GM23248 (cell line): Measurements from ENCODE around the gene ALG9. TPM values are rescaled to one million over a fixed set of nuclear protein-coding genes. Genes with fewer than 3 reads are reported as not detected.
"Not testable (repeated sequence)": the region's sequence is repeated elsewhere in the genome, so short reads cannot be mapped to it uniquely, and the experiment has no call there.

ENCODE experiments used
- DNase-seq: peaks from one replicate; pipeline ENCODE4 v3.0.0-alpha.2; 2015
- H2AFZ ChIP-seq: fragments of 200-600 bp; sonication (generic); 2 replicates; pipeline ENCODE4 v1.6.1; 2016; ENCODE audit warnings: antibody characterized with exemption
- H3F3A ChIP-seq: fragments of 200-600 bp; sonication (generic); 2 replicates; pipeline ENCODE4 v1.6.1; 2016; ENCODE audit warnings: mild to moderate bottlenecking, antibody characterized with exemption, mixed run types; ENCODE audit not compliant: insufficient read depth
- H3K27ac ChIP-seq: fragments of 200-600 bp; sonication (generic); 2 replicates; pipeline ENCODE4 v1.5.1; 2016; ENCODE audit warnings: mild to moderate bottlenecking
- H3K27me3 ChIP-seq: fragments of 200-600 bp; sonication (generic); replicated peaks from 2 replicates; pipeline ENCODE4 v1.6.1; 2016; ENCODE audit warnings: mild to moderate bottlenecking; ENCODE audit not compliant: insufficient read depth
- H3K36me3 ChIP-seq: fragments of 200-600 bp; sonication (generic); 2 replicates; pipeline ENCODE4 v1.6.1; 2016; ENCODE audit warnings: low read depth, mild to moderate bottlenecking
- H3K4me1 ChIP-seq: fragments of 200-600 bp; sonication (generic); 2 replicates; pipeline ENCODE4 v1.6.1; 2016; ENCODE audit warnings: mild to moderate bottlenecking; ENCODE audit not compliant: insufficient read depth
- H3K4me2 ChIP-seq: fragments of 200-600 bp; sonication (generic); one replicate; pipeline ENCODE4 v1.6.1; 2016; ENCODE audit warnings: mild to moderate bottlenecking; ENCODE audit not compliant: unreplicated experiment
- H3K4me3 ChIP-seq: fragments of 200-600 bp; sonication (generic); 2 replicates; pipeline ENCODE4 v1.5.1; 2016; ENCODE audit warnings: mild to moderate bottlenecking
- H3K79me2 ChIP-seq: fragments of 200-600 bp; sonication (generic); 2 replicates; pipeline ENCODE4 v1.6.1; 2016; ENCODE audit warnings: mild to moderate bottlenecking; ENCODE audit not compliant: insufficient read depth
- H3K9ac ChIP-seq: fragments of 200-600 bp; sonication (generic); 2 replicates; pipeline ENCODE4 v1.6.1; 2016; ENCODE audit warnings: mild to moderate bottlenecking
- H3K9me2 ChIP-seq: fragments of 200-600 bp; sonication (generic); 2 replicates; pipeline ENCODE4 v1.6.1; 2016; ENCODE audit warnings: mixed run types, mild to moderate bottlenecking, moderate library complexity; ENCODE audit not compliant: insufficient read depth
- H3K9me3 ChIP-seq: fragments of 200-600 bp; sonication (generic); one replicate; pipeline ENCODE4 v1.6.1; 2017; ENCODE audit warnings: low read depth
- H4K20me1 ChIP-seq: fragments of 200-600 bp; sonication (generic); 2 replicates; pipeline ENCODE4 v1.6.0; 2016; ENCODE audit not compliant: insufficient read depth
- EZH2 ChIP-seq: fragments of 200-600 bp; sonication (generic); IDR thresholded peaks from 2 replicates; pipeline ENCODE4 v1.6.1; 2018; ENCODE audit warnings: antibody characterized with exemption, mild to moderate bottlenecking; ENCODE audit not compliant: insufficient read depth, poor library complexity, severe bottlenecking
- EZH2phosphoT487 ChIP-seq: fragments of 200-600 bp; sonication (generic); IDR thresholded peaks from 2 replicates; pipeline ENCODE4 v1.6.1; 2018; ENCODE audit warnings: antibody characterized with exemption, moderate library complexity, mild to moderate bottlenecking, low read depth; ENCODE audit not compliant: insufficient read depth
- WGBS, 2 experiments: methylation state at CpG; one replicate each; pipeline ENCODE4 v1.1.6; 2015 to 2017; ENCODE audit warnings: low lambda C conversion rate in 2 of 2, low coverage in 1 of 2; ENCODE audit errors: missing lambda C conversion rate in 2 of 2; 5-methylcytosine and 5-hydroxymethylcytosine counted together
- in situ Hi-C: fragments of 300-500 bp; cut with MboI; formaldehyde crosslinking; loops from 2 replicates; pipeline ENCODE4 v1.15.0; 2020
- polyA plus RNA-seq: library from polyadenylated mRNA; unstranded; fragments of >200 nt; fragmentation: Nextera tagmentation; extraction: Ambion mirVana; gene quantifications from 2 replicates; pipeline ENCODE4 v1.2.1, GENCODE V29; 2016
- total RNA-seq: library from RNA; depleted of rRNA; stranded (reverse); fragments of >200 nt; shearing (Covaris generic); gene quantifications from 2 replicates; pipeline ENCODE4 v1.2.3, GENCODE V29; 2014

Gene ALG9
- total and polyA plus RNA-seq, 2 experiments from 2014 or later, result 24.5 to 36.3 TPM

DNA sequence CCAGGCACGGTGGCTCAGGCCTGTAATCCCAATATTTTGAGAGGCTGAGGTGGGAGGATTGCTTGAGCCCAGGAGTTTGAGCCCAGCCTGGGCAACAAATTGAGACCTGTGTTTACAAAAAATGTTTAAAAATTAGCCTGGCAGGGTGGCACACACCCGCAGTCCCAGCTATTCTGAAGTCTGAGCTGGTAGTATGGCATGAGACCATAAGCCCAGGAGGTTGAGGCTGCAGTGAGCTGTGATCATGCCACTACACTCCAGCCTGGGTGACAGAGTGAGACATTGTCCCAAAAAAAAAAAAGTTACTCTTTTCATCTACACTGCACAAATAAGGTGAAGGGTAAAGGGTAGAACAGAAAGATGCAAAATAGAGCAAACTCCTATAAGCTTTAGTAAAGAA is 82.9 kb downstream of the ALG9 start:
- Histone ChIP-seq H2AFZ (no peak overlapping the region), H3K36me3 (no peaks in the 10 kb centered on the region), H3K9ac (no peak overlapping the region), H3K27ac (no peak overlapping the region), H4K20me1 (no peaks in the 10 kb centered on the region), H3F3A (peaks cover 14% of the 10 kb centered on the region), H3K27me3 (no peaks in the 10 kb centered on the region), H3K9me3 (no peaks in the 10 kb centered on the region), H3K4me1 (peaks cover 13% of the 10 kb centered on the region), H3K9me2 (no peaks in the 10 kb centered on the region), H3K4me2 (no peak overlapping the region), H3K4me3 (no peak overlapping the region), H3K79me2 (no peaks in the 10 kb centered on the region)
- in situ Hi-C loops, result no loop called here
- WGBS, 2 experiments, result 96 to 98% methylated on average over 2 of the region's 2 CpGs
- no peak for DNase-seq
- no peak for TF ChIP-seq EZH2phosphoT487
- TF ChIP-seq EZH2, result no peak

DNA sequence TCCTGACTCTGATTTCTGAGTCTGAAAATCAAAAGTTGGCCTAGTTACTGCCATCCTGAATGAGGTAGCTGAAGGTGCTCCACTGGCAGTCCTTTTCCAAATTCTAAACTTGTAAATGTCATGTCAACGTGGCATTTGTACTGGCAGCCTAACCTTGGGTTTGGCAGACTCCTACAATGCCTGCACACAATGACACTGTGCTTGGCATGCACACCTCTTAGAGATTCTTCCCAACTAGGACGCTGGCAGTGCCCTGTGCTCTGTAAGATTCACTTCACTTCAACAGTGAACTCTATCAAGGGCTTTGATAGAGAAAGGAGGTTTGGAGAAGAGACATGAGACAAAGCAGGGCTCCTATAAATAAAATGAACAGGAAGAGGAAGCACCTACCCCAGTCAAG is 83.3 kb downstream of the ALG9 start:
- H4K20me1 ChIP-seq, result no peaks in the 10 kb centered on the region
- no peaks in the 10 kb centered on the region for H3K36me3 ChIP-seq
- H3K4me2 ChIP-seq, result no peak overlapping the region
- DNase-seq, result no peak
- H3K9me3 ChIP-seq, result no peaks in the 10 kb centered on the region
- in situ Hi-C loops, result no loop called here
- H3F3A ChIP-seq, result peaks cover 10% of the 10 kb centered on the region
- no peak for TF ChIP-seq EZH2
- no peak for TF ChIP-seq EZH2phosphoT487
- no peaks in the 10 kb centered on the region for H3K27me3 ChIP-seq
- H3K27ac ChIP-seq, result no peak overlapping the region
- no peaks in the 10 kb centered on the region for H3K9me2 ChIP-seq
- no peak overlapping the region for H3K4me3 ChIP-seq
- no peaks in the 10 kb centered on the region for H3K79me2 ChIP-seq
- no peak overlapping the region for H3K9ac ChIP-seq
- peaks cover 9% of the 10 kb centered on the region for H3K4me1 ChIP-seq
- WGBS, 2 experiments, result 54 to 58% methylated on average over 2 of the region's 2 CpGs
- no peak overlapping the region for H2AFZ ChIP-seq

DNA sequence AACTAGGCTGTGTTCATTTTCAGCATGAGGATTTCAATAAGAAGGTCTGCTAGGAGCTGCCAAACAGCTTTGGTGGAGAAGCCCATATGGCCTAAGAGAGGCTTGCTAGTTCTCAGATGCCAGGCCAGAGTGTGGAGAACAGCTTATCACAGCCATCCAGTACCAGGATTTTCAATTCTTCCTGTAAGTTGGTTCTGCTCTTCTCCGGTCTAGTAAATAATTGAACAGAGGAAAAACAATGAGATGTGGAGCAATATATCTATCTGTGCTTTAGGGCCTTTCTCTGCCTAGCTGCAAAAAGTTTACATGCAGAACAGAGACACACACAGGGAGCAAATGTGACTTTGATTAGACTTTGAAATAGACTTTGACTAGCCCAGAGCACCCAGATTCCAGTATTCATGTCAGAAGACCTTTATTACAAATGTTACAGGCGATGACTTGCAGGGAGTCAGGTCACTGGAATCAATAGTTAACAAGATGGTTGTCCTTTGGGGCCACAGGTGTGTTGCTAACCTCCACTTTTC is 85.4 kb downstream of the ALG9 start:
- no peak for TF ChIP-seq EZH2phosphoT487
- TF ChIP-seq EZH2, result no peak
- no peak overlapping the region for H3K4me3 ChIP-seq
- WGBS, 2 experiments, result 75% methylated on average over 2 of the region's 2 CpGs
- no peaks in the 10 kb centered on the region for H3K36me3 ChIP-seq
- no peak overlapping the region for H2AFZ ChIP-seq
- no peaks in the 10 kb centered on the region for H3K79me2 ChIP-seq
- no peaks in the 10 kb centered on the region for H3K9me2 ChIP-seq
- in situ Hi-C loops, result no loop called here
- H3F3A ChIP-seq, result peaks cover 5% of the 10 kb centered on the region; the same call in 1 of the 2 replicates
- no peak for DNase-seq
- no peaks in the 10 kb centered on the region for H3K4me1 ChIP-seq
- H3K27ac ChIP-seq, result no peak overlapping the region
- H3K27me3 ChIP-seq, result no peaks in the 10 kb centered on the region
- H4K20me1 ChIP-seq, result no peaks in the 10 kb centered on the region
- H3K4me2 ChIP-seq, result no peak overlapping the region
- H3K9me3 ChIP-seq, result no peaks in the 10 kb centered on the region
- H3K9ac ChIP-seq, result no peak overlapping the region

DNA sequence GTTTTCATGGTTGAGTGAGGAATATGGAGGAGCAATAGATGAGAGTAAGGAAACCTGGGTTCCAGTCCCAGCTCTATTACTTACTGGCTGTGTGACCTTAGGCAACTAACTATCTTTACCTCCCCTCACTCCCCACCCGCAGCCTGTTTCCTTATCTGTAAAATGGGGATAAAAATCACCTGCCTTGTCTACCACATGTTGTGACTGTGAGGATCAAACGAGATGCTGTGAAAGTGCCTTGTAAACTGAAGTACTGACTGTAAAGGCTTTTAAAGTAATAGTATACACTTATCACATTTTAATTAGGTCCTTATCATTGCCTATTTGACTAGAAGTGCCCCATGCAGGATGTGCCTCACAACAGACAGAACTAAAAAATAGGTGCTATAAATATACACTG is 86.3 kb downstream of the ALG9 start:
- TF ChIP-seq EZH2 (no peak), EZH2phosphoT487 (no peak)
- Histone ChIP-seq H3K27me3 (no peaks in the 10 kb centered on the region), H3K27ac (no peak overlapping the region), H2AFZ (no peak overlapping the region), H3K36me3 (no peaks in the 10 kb centered on the region), H4K20me1 (no peaks in the 10 kb centered on the region), H3K9me3 (no peaks in the 10 kb centered on the region), H3K4me2 (no peak overlapping the region), H3K9ac (no peak overlapping the region), H3K79me2 (no peaks in the 10 kb centered on the region), H3K4me3 (no peak overlapping the region), H3F3A (peaks cover 5% of the 10 kb centered on the region; the same call in 1 of the 2 replicates), H3K9me2 (no peaks in the 10 kb centered on the region), H3K4me1 (no peaks in the 10 kb centered on the region)
- no peak for DNase-seq
- in situ Hi-C loops, result no loop called here
- WGBS, 2 experiments, result 77 to 78% methylated on average over 2 of the region's 2 CpGs

DNA sequence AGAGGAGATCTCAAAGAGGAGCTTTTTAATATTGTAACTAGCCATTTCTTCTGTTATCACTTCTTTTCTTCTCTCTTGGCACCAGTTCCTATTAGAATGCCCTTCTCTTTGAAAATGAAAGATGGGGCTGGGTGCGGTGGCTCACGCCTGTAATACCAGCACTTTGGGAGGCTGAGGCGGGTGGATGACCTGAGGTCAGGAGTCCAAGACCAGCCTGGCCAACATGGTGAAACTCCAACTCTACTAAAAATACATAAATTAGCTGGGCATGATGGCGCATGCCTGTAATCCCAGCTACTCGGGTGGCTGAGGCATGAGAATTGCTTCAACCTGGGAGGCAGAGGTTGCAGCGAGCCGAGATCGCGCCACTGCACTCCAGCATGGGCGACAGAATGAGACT is 87.1 kb downstream of the ALG9 start:
- H3K27me3 ChIP-seq, H4K20me1 ChIP-seq, H3F3A ChIP-seq, H3K36me3 ChIP-seq, H3K9ac ChIP-seq, H3K4me1 ChIP-seq, H3K79me2 ChIP-seq, H3K9me2 ChIP-seq, DNase-seq, H3K4me3 ChIP-seq, H3K27ac ChIP-seq, H3K4me2 ChIP-seq, in situ Hi-C loops, H2AFZ ChIP-seq, H3K9me3 ChIP-seq: not testable (repeated sequence)
- 97 to 98% methylated on average over 10 of the region's 10 CpGs for WGBS, 2 experiments
